Putamen (tissue), 1 donor: ENCODE measurements around the gene ACTN4.

Source experiments
- DNase-seq: peaks from one replicate; pipeline ENCODE4 v3.0.0-alpha.2; 2016; ENCODE audit warnings: low spot score

Gene ACTN4

GRCh38 chr19:38678217-38678890, 30.9 kb downstream of the ACTN4 start:
- DNase-seq = no peak

GRCh38 chr19:38678891-38679494, 31.5 kb downstream of the ACTN4 start:
- no peak for DNase-seq

DNA sequence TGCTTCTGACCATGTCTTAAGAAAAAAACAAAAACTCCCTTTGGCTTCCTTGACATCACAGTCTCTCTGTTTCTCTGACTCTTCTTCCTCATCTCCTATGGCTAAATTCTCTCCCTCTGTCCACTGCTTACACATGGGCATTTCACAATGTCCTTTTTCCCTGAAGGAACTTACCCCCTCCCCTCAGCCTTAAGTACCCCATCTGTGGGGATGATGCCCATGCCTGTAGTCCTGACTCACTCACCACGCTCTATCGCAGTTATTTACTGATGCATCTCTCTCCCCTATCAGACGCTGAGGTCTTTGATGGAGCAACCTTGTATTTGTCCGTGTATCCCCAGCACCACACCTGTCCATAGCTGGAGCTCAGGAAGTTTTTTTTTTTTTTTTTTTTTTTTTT, 32.4 kb downstream of the ACTN4 start:
- no peak for DNase-seq

- DNase-seq = no peak
These were observed 34.9 kb downstream of the ACTN4 start for GRCh38 chr19:38682195-38682867.

- DNase-seq = no peak
These were observed 35.5 kb downstream of the ACTN4 start for GRCh38 chr19:38682872-38683392.

GRCh38 chr19:38683393-38684077, 36.1 kb downstream of the ACTN4 start:
- DNase-seq = no peak

GRCh38 chr19:38684078-38684861, 36.8 kb downstream of the ACTN4 start:
- no peak for DNase-seq

GRCh38 chr19:38684862-38685665, 37.6 kb downstream of the ACTN4 start:
- no peak for DNase-seq

GRCh38 chr19:38685666-38686529, 38.4 kb downstream of the ACTN4 start:
- DNase-seq = no peak

GRCh38 chr19:38686530-38686888, 39.1 kb downstream of the ACTN4 start:
- DNase-seq = no peak

DNA sequence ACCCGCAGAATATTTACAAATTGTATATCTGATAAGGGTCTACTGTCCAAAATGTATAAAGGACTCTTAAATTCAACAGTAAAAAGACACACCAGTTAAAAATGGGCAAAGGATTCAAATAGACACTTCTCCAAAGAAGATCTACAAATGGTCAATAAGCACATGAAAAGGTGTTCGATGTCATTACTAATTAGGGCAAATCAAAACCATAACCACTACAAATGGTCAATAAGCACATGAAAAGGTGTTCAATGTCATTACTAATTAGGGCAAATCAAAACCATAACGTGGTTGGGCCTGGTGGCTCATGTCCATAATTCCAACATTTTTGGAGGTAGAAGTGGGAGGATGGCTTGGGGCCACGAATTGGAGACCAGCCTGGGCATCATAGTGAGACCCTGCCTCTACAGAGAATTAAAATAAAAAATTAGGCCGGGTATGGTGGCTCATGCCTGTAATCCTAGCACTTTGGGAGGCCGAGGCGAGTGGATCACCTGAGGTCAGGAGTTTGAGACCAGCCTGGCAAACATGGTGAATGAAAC, 40.5 kb downstream of the ACTN4 start:
- DNase-seq = no peak

- no peak for DNase-seq
These were observed 42.7 kb downstream of the ACTN4 start for GRCh38 chr19:38690146-38690545.

DNA sequence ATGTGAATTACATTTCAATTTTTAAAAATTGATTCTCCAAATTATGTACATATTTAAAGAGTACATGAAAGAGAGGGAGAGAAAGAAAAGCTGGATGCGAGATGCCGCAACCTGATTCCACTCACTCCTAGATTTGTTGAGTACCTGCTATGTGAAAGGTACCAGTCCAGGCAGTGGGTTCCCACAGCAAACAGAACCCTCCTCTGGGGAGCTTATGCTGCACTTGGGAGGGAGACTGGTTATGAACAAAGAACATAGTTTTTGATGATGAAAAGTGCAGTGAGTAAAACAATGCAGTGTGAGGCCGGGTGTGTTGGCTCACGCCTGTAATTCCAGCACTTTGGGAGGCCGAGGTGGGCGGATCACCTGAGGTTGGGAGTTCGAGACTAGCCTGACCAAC, 43.4 kb downstream of the ACTN4 start:
- no peak for DNase-seq

DNA sequence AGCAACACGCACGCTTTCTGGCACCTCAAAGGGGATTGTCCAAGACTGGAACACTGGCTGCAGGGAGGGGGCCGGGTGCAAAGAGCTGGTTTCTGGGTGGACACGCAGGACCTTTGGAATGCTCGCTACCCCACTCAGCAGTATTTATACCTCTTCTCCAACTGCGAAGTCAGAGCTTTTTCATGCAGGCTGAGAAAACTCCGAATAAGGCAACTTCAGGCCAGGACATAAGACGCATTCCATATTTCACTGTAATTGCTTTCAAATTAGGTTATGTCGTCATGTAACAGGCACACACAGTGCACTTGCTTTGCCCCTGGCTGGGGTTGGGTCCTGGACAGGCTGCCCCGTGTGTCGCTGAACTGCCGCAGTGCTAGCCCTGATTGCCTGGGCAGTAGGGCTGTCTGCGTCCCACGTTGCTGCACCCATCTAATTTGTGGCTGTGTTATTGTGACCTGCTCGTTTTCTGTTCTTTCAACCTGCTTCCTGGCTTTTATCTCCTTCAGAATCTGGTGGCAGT, 44.5 kb downstream of the ACTN4 start:
- no peak for DNase-seq

DNA sequence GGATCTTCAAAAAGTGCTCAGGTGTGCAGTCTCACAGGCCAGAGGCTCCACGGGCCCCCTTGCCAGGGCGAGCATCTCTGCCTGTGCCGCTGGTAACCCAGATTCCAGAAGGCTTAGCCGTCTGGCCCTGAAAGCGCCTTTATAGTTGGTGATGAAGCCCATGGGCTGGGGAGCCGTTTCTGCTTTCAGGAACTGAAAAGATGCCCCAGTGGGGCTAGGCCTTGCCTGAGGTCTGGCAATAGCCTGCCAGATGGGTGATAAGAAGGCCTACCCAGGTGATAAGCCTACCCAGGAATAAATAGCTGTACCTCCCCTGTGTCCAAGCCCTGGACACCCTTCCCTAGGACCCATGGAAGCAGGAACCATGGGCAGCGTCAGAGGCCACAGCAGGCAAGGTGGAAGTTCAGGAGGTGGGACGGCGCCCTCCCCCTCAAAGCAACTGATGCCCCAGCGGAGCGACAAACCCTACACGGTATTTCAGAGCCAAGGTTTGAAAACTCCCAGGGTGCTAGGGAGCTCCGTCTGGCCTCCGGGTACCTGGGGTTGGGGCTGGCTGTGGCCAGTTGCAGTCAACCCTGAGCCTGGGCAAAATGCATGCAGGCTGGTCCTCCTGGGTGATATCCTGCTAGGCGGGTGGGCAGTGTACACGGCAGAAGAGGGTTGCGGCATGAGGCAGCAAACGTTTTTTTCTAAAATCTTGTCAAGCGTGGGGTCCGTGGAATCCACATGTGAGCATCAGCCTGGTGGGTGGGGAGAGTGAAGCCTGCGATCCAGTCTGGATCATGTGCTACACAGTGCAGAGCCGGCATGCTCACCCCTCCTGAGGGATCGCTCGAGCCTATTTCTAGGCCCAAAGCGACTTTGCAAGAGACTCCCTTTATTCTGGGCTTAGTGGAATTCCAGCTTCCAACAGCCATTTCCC, 45.3 kb downstream of the ACTN4 start:
- DNase-seq = no peak

DNA sequence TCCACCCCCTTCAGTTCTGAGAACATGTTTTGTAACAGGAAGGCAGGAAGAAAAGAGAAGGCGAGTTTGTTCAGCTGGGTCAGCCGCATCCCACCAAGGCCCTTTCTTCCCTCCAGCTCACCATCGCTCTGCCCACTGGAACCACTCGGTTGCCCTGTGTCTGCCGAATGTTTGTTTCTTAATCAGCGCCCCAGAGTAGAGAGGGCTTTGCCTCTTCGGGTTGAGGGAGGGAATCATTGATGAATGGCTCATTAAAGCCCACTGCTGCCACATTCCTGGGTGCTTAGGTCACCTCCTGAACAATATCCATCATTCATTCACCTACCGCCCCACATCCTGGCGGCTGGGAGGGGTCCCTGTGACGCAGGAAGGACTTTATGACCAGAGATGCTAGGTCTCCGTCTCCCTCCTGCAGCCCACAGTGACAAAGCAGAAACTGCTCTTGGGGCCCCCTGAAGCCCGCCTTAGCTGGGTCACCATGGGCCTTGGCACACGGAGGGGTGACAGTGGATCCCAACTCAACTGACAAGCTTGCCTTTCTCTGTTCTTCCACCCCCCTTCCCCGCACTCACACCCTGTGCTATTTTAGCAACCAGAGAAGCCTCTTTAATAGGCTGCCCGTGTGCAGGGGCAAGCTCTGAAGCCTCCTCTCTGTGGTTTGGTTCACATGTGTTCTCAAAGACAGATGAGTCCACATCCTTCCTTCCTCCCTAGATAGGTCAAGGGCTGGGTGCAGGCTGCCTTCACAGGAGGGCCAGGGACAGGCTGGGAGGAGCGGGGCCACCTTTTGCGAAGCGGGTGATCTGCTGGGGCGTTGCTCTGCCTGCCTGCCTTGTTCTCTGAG, 46.2 kb downstream of the ACTN4 start:
- DNase-seq = no peak

DNA sequence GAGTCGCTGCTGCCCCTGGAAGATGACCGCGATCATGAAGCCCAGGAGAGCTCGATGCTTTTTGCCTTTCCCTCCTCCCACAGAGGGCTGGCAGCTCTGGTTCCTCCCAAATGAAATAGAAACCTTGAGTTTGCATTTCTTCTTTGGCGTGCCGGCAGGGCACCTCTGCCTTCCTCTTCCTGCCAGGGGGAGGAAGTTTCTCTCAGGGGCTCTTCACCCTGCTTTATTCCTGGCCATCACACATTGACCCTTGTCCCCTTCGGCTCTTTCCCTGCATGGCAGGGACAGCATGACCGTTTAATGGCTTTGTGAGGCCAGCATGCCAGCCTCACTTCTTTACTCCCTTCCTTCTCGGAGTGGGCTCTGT, 47.9 kb downstream of the ACTN4 start:
- DNase-seq = no peak
